ENCODE measurements around the gene PARD3B.

PARD3B gene

DNA sequence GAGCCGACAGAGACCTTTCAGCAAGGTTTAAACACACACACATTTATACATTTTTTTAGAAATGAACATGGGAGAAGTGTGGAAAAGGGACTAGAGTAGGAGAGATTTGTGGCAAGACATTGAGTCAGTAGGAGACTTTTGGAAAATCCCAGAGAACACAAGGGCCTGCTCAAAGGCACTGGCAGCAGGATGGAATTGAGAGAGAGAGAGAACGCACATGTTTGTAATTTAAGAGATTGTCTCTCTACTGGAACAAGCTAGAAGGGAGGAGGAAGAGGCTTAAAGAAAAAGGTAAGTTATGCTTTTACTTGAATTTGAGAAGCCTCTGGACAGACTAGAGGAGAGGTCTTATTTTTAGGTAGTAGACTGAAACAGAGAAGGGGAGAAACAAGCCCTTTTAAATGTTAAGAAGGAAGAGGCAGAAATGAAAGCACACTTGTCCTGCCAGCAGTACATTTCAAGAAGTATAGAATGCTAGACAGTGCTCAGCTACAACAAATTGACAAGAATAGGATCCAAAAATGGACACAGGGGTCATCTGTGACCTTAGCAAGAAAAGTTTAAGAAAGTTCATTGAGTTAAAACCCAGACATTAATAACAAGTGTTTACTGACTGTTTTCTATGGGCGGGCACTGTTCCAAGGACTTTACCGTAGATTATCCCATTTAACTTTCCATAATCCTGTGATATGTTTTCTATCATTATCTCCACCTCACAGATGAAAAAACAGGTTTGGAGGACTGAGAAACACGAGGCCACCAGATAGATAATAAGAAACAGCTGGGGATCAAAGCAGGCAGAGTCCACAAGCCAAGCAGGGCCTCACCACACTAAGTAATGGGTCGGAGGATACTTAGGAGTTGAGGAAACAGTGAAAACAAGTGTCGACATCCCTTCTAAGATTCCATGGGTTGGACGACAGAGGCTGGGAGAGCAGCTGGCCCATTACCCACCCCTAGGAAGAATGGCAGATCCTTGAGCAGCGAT lies 830.5 kb downstream of the PARD3B start:
- no peak overlapping the region for H3K9ac ChIP-seq (ENCODE audit: low read length)
- no peak overlapping the region for H3K4me3 ChIP-seq (ENCODE audit: low read length)
- no peaks in the 10 kb centered on the region for H3K27me3 ChIP-seq (replicated peaks; ENCODE audit: insufficient read depth, low read length)
- no peaks in the 10 kb centered on the region for H3K4me1 ChIP-seq (ENCODE audit: low read length)
- H3K36me3 ChIP-seq (replicated peaks; ENCODE audit: insufficient read depth, low read length): no peaks in the 10 kb centered on the region
- TF ChIP-seq EZH2phosphoT487 (IDR thresholded peaks at IDR 0.05; ENCODE audit: low read length) (no peak), EZH2 (optimal IDR thresholded peaks at IDR 0.05; ENCODE audit: low read depth, low read length) (no peak), CTCF (IDR thresholded peaks at IDR 0.05; ENCODE audit: low read length) (no peak)
- no peaks in the 10 kb centered on the region for H3K9me3 ChIP-seq (replicated peaks; ENCODE audit: insufficient read depth, low read length)
- no peaks in the 10 kb centered on the region for H3F3A ChIP-seq (ENCODE audit: insufficient read depth, low read length)
- no peak overlapping the region for H3K4me2 ChIP-seq (ENCODE audit: low read depth, low read length)
- no peak overlapping the region for H2AFZ ChIP-seq (ENCODE audit: low read length)
- no peak for DNase-seq
- no peaks in the 10 kb centered on the region for H3K79me2 ChIP-seq (ENCODE audit: low read length)
- no peaks in the 10 kb centered on the region for H3K9me2 ChIP-seq (replicated peaks; ENCODE audit: insufficient read depth, low read length)
- H3K27ac ChIP-seq (ENCODE audit: low read length): no peak overlapping the region
- H4K20me1 ChIP-seq (ENCODE audit: insufficient read depth, low read length): no peaks in the 10 kb centered on the region

DNA sequence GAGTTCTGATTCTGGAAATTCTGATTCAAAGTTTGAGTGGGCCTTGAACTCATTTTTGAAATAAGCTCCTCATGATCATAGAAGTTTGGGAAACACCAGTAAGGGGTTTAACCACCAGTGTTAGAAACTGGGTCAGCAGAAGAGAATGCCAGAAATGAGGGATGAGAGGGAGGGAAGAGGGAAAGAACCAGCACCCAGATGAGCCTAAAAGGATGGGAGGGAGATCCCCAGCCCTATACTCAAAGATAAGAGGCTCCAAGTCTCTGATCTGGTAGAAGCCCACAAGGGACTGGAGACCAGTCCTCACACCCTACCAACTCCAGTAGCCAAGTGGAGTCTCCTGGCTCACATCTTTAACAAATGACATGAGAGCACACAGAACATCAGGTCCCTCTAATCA lies 832.0 kb downstream of the PARD3B start:
- Histone ChIP-seq H3K36me3 (replicated peaks; ENCODE audit: insufficient read depth, low read length) (no peaks in the 10 kb centered on the region), H3K4me2 (ENCODE audit: low read depth, low read length) (no peak overlapping the region), H3K27me3 (replicated peaks; ENCODE audit: insufficient read depth, low read length) (no peaks in the 10 kb centered on the region), H2AFZ (ENCODE audit: low read length) (no peak overlapping the region), H3K9me3 (replicated peaks; ENCODE audit: insufficient read depth, low read length) (no peaks in the 10 kb centered on the region), H3K4me3 (ENCODE audit: low read length) (no peak overlapping the region), H3K9me2 (replicated peaks; ENCODE audit: insufficient read depth, low read length) (no peaks in the 10 kb centered on the region), H3K9ac (ENCODE audit: low read length) (no peak overlapping the region), H3K27ac (ENCODE audit: low read length) (no peak overlapping the region), H3K4me1 (ENCODE audit: low read length) (no peaks in the 10 kb centered on the region), H3K79me2 (ENCODE audit: low read length) (no peaks in the 10 kb centered on the region), H4K20me1 (ENCODE audit: insufficient read depth, low read length) (no peaks in the 10 kb centered on the region), H3F3A (ENCODE audit: insufficient read depth, low read length) (no peaks in the 10 kb centered on the region)
- DNase-seq: no peak
- TF ChIP-seq EZH2phosphoT487 (IDR thresholded peaks at IDR 0.05; ENCODE audit: low read length) (no peak), CTCF (IDR thresholded peaks at IDR 0.05; ENCODE audit: low read length) (no peak)

DNA sequence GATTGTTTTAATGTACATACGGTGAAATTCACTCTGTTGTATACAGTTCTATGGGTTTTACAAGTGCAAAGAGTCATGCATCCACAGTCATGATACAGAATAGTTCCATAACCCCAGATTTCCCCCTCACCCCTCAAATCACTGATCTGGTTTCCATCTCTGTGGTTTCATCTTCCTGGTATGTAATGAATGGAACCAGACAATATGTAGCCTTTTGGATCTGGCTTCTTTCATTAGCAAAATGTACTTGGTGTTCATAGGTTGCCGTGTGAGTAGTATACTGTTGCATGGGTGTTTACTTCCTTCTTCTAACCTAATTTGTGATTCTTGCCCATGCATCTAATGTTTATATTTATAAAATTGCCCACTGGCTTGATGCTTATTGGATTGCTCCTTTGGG lies 838.3 kb downstream of the PARD3B start:
- no peaks in the 10 kb centered on the region for H3K27me3 ChIP-seq (replicated peaks; ENCODE audit: insufficient read depth, low read length)
- H3K27ac ChIP-seq (ENCODE audit: low read length): no peak overlapping the region
- no peaks in the 10 kb centered on the region for H4K20me1 ChIP-seq (ENCODE audit: insufficient read depth, low read length)
- no peaks in the 10 kb centered on the region for H3K36me3 ChIP-seq (replicated peaks; ENCODE audit: insufficient read depth, low read length)
- H3F3A ChIP-seq (ENCODE audit: insufficient read depth, low read length): no peaks in the 10 kb centered on the region
- no peaks in the 10 kb centered on the region for H3K9me2 ChIP-seq (replicated peaks; ENCODE audit: insufficient read depth, low read length)
- H2AFZ ChIP-seq (ENCODE audit: low read length): no peak overlapping the region
- TF ChIP-seq CTCF (IDR thresholded peaks at IDR 0.05; ENCODE audit: low read length) (no peak), EZH2 (optimal IDR thresholded peaks at IDR 0.05; ENCODE audit: low read depth, low read length) (no peak), EZH2phosphoT487 (IDR thresholded peaks at IDR 0.05; ENCODE audit: low read length) (no peak)
- no peak overlapping the region for H3K9ac ChIP-seq (ENCODE audit: low read length)
- no peak overlapping the region for H3K4me2 ChIP-seq (ENCODE audit: low read depth, low read length)
- H3K4me3 ChIP-seq (ENCODE audit: low read length): no peak overlapping the region
- no peak for DNase-seq
- no peaks in the 10 kb centered on the region for H3K79me2 ChIP-seq (ENCODE audit: low read length)
- no peaks in the 10 kb centered on the region for H3K9me3 ChIP-seq (replicated peaks; ENCODE audit: insufficient read depth, low read length)
- no peaks in the 10 kb centered on the region for H3K4me1 ChIP-seq (ENCODE audit: low read length)

Data from MM.1S (cell line).